ENCODE measurements around the gene LRRC32. TPM values are rescaled to one million over a fixed set of nuclear protein-coding genes. Genes with fewer than 3 reads are reported as not detected.

Gene LRRC32
- total and polyA plus RNA-seq, 4 experiments from 2014 or later: 0.38 to 0.56 (median 0.53) TPM; not detected in 1

DNA sequence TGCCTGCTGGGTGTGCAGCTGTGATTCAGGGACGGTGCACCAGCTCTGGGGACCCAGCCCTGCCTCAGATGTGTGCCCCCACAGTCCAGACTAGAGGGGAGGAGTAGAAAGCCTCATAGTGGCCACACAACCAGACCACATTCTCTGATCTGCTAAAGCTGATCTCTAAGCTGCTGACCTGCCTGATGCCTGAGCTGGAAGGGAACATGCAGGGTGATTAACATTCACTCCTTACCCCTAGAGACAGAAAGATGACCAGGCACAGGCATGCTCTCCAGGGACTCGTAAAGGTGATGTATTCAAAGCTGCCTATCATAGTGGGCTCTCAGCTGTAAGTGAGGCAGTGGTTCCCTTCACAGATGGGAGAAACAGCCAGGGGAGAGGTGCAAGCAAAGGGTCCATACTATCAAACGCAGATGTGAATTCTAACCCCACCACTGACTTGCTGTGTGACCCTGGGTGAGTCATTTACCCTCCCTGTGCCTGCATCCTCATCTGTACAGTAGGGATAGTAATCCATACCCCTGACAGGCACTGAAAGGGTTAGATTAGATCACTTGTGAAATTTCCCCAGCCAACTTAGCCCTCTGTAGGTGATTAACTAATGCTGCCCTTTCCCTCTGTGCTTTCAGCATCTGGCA, 29.0 kb upstream of the LRRC32 start:
- Histone ChIP-seq H3K36me3 (ENCODE audit: insufficient read depth, low read length) (no peaks in the 10 kb centered on the region), H3K9me3 (ENCODE audit: control insufficient read depth in 1 of 2, low read length in 2 of 2) (no peaks in the 10 kb centered on the region), H3K4me1 (ENCODE audit: insufficient read depth, low read length) (no peaks in the 10 kb centered on the region), H3K4me3 (ENCODE audit: low read length in 2 of 2) (no peak overlapping the region), H3K27me3 (ENCODE audit: insufficient read depth, low read length) (no peaks in the 10 kb centered on the region), H3K27ac (ENCODE audit: low read depth, low read length) (no peak overlapping the region)
- Mint-ChIP-seq H3K4me3 (no peak overlapping the region), H3K36me3 (no peaks in the 10 kb centered on the region), H3K27ac (no peak overlapping the region), H3K27me3 (peaks cover 5 to 6% of the 10 kb centered on the region in 2 donors), H3K4me1 (peaks cover 0 to 4% (median 0%) of the 10 kb centered on the region in 4 donors), H3K9me3 (peaks cover 0 to 2% (median 0%) of the 10 kb centered on the region in 8 donors)
- no peak for DNase-seq
- CTCF ChIA-PET (ENCODE audit: partially characterized antibody): interaction anchor here (1.1 kb wide), 1 partner anchor 18 kb away, joined by 3 read pairs; no protein-coding TSS in a partner anchor
- intact Hi-C loops (cut with micrococcal nuclease): no loop called here
- POLR2A ChIA-PET (ENCODE audit: partially characterized antibody): no interaction called here

DNA sequence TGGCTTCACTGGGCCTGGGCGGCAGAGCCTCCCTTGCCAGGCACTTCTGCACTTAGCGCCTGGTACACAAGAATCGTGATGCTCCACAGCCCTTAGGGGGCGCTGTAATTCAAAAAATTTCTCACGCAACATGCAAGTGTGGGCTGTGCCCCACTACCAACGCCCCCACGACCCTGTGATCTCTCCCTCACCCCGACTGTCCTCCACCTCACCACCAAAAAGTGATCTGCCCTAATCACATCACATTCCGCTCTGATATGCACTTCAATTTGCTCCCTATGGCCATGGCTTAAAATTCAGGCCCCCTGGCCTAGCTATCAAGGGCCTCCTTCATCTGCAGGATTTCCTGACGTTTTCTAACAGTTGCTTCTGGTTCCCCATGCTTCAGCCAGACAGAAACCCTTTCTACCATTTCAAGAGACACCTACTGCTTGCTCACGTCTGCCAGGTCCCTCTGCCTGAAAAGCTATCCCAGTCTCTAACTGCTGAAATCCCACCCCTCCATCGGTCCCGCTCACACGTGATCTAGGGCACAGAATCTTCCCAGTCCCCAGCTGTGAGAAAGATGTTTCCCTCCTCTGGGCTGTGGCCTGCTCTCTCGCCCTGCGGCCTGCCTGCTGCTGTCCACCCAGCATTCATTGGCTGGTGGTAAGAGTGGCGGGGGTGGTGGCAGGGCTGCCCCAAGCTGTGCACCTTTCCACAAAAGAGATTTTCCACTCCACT, 27.9 kb upstream of the LRRC32 start:
- no peak for DNase-seq
- Mint-ChIP-seq H3K4me1 (peaks cover 0 to 4% (median 0%) of the 10 kb centered on the region in 4 donors), H3K4me3 (no peak overlapping the region), H3K27ac (no peak overlapping the region), H3K36me3 (no peaks in the 10 kb centered on the region), H3K9me3 (peaks cover 0 to 2% (median 0%) of the 10 kb centered on the region in 8 donors), H3K27me3 (peaks cover 2 to 7% of the 10 kb centered on the region in 2 donors)
- POLR2A ChIA-PET (ENCODE audit: partially characterized antibody): no interaction called here
- CTCF ChIA-PET (ENCODE audit: partially characterized antibody): interaction anchor here (1.1 kb wide), 1 partner anchor 19 kb away, joined by 3 read pairs; no protein-coding TSS in a partner anchor
- Histone ChIP-seq H3K36me3 (ENCODE audit: insufficient read depth, low read length) (no peaks in the 10 kb centered on the region), H3K9me3 (ENCODE audit: control insufficient read depth in 1 of 2, low read length in 2 of 2) (no peaks in the 10 kb centered on the region), H3K27me3 (ENCODE audit: insufficient read depth, low read length) (no peaks in the 10 kb centered on the region), H3K27ac (ENCODE audit: low read depth, low read length) (no peak overlapping the region), H3K4me3 (ENCODE audit: low read length in 2 of 2) (no peak overlapping the region), H3K4me1 (ENCODE audit: insufficient read depth, low read length) (no peaks in the 10 kb centered on the region)
- intact Hi-C loops (cut with micrococcal nuclease): no loop called here

DNA sequence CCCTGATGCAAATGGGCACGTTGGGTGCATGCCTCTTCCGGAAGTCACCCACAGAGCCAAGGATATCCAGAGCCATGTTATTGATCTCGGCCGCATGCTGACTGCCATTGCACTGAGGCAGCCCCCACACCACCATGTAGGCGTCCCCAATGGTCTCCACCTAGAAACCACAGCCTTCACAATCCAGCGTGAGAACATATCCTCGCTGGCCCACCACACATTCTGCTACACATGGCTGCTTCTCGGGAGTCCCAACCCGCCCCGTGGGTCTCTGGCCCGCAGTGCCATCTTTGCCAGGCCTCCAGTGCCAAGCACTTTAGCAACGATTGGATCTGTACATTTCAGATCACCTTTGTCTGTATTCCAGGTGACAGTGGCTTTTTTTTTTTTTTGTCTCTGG, 26.2 kb upstream of the LRRC32 start:
- DNase-seq: no peak
- H3K4me1 Mint-ChIP-seq: peaks cover 0 to 4% (median 0%) of the 10 kb centered on the region in 4 donors
- Histone ChIP-seq H3K9me3 (ENCODE audit: control insufficient read depth in 1 of 2, low read length in 2 of 2) (no peaks in the 10 kb centered on the region), H3K36me3 (ENCODE audit: insufficient read depth, low read length) (no peaks in the 10 kb centered on the region), H3K4me3 (ENCODE audit: low read length in 2 of 2) (no peak overlapping the region), H3K4me1 (ENCODE audit: insufficient read depth, low read length) (no peaks in the 10 kb centered on the region), H3K27me3 (ENCODE audit: insufficient read depth, low read length) (no peaks in the 10 kb centered on the region), H3K27ac (ENCODE audit: low read depth, low read length) (no peak overlapping the region)
- intact Hi-C loops (cut with micrococcal nuclease): no loop called here
- CTCF ChIA-PET (ENCODE audit: partially characterized antibody): no interaction called here
- peaks cover 2 to 9% of the 10 kb centered on the region in 2 donors for H3K27me3 Mint-ChIP-seq
- no peak overlapping the region for H3K4me3 Mint-ChIP-seq
- H3K9me3 Mint-ChIP-seq: peaks cover 0 to 2% (median 0%) of the 10 kb centered on the region in 8 donors
- POLR2A ChIA-PET (ENCODE audit: partially characterized antibody): no interaction called here
- H3K36me3 Mint-ChIP-seq: no peaks in the 10 kb centered on the region
- H3K27ac Mint-ChIP-seq: peak overlapping the region in 1 of 7 donors; percentile 72

GRCh38 chr11:76695771-76696170, 25.2 kb upstream of the LRRC32 start:
- Histone ChIP-seq H3K27me3 (ENCODE audit: insufficient read depth, low read length) (no peaks in the 10 kb centered on the region), H3K27ac (ENCODE audit: low read depth, low read length) (no peak overlapping the region), H3K4me3 (ENCODE audit: low read length in 2 of 2) (no peak overlapping the region), H3K4me1 (ENCODE audit: insufficient read depth, low read length) (no peaks in the 10 kb centered on the region), H3K9me3 (ENCODE audit: control insufficient read depth in 1 of 2, low read length in 2 of 2) (no peaks in the 10 kb centered on the region), H3K36me3 (ENCODE audit: insufficient read depth, low read length) (no peaks in the 10 kb centered on the region)
- no peak for DNase-seq
- CTCF ChIA-PET (ENCODE audit: partially characterized antibody): interaction anchor here (1.6 kb wide), 1 partner anchor 26 kb away, joined by 4 read pairs; no protein-coding TSS in a partner anchor
- no peaks in the 10 kb centered on the region for H3K36me3 Mint-ChIP-seq
- H3K9me3 Mint-ChIP-seq: peaks cover 0 to 2% (median 0%) of the 10 kb centered on the region in 8 donors
- H3K27ac Mint-ChIP-seq: no peak overlapping the region
- H3K4me1 Mint-ChIP-seq: peaks cover 0 to 4% (median 0%) of the 10 kb centered on the region in 4 donors
- intact Hi-C loops (cut with micrococcal nuclease): no loop called here
- peaks cover 2 to 9% of the 10 kb centered on the region in 2 donors for H3K27me3 Mint-ChIP-seq
- POLR2A ChIA-PET (ENCODE audit: partially characterized antibody): no interaction called here
- H3K4me3 Mint-ChIP-seq: no peak overlapping the region

GRCh38 chr11:76695133-76695532, 24.6 kb upstream of the LRRC32 start:
- no peak overlapping the region for H3K4me3 ChIP-seq (ENCODE audit: low read length in 2 of 2)
- ChIA-PET CTCF (ENCODE audit: partially characterized antibody) (interaction anchor here (1.6 kb wide), 1 partner anchor 27 kb away, joined by 4 read pairs; no protein-coding TSS in a partner anchor), POLR2A (ENCODE audit: partially characterized antibody) (no interaction called here)
- H3K27ac ChIP-seq (ENCODE audit: low read depth, low read length): no peak overlapping the region
- no peaks in the 10 kb centered on the region for H3K9me3 ChIP-seq (ENCODE audit: control insufficient read depth in 1 of 2, low read length in 2 of 2)
- intact Hi-C loops (cut with micrococcal nuclease): no loop called here
- H3K9me3 Mint-ChIP-seq: peaks cover 0 to 2% (median 0%) of the 10 kb centered on the region in 8 donors
- H3K36me3 Mint-ChIP-seq: no peaks in the 10 kb centered on the region
- H3K4me1 Mint-ChIP-seq: peaks cover 0 to 4% (median 0%) of the 10 kb centered on the region in 4 donors
- DNase-seq: no peak
- H3K27me3 ChIP-seq (ENCODE audit: insufficient read depth, low read length): no peaks in the 10 kb centered on the region
- H3K27me3 Mint-ChIP-seq: peaks cover 2 to 9% of the 10 kb centered on the region in 2 donors
- no peaks in the 10 kb centered on the region for H3K36me3 ChIP-seq (ENCODE audit: insufficient read depth, low read length)
- H3K27ac Mint-ChIP-seq: no peak overlapping the region
- no peak overlapping the region for H3K4me3 Mint-ChIP-seq
- no peaks in the 10 kb centered on the region for H3K4me1 ChIP-seq (ENCODE audit: insufficient read depth, low read length)

- H3K4me1 Mint-ChIP-seq: peaks cover 0 to 4% (median 0%) of the 10 kb centered on the region in 4 donors
- CTCF ChIA-PET (ENCODE audit: partially characterized antibody): interaction anchor here (1.6 kb wide), 1 partner anchor 27 kb away, joined by 4 read pairs; no protein-coding TSS in a partner anchor
- H3K4me3 ChIP-seq (ENCODE audit: low read length in 2 of 2): no peak overlapping the region
- no peak for DNase-seq
- peaks cover 1 to 9% of the 10 kb centered on the region in 2 donors for H3K27me3 Mint-ChIP-seq
- peaks cover 0 to 2% (median 0%) of the 10 kb centered on the region in 8 donors for H3K9me3 Mint-ChIP-seq
- H3K27ac ChIP-seq (ENCODE audit: low read depth, low read length): no peak overlapping the region
- no peaks in the 10 kb centered on the region for H3K9me3 ChIP-seq (ENCODE audit: control insufficient read depth in 1 of 2, low read length in 2 of 2)
- no peaks in the 10 kb centered on the region for H3K36me3 ChIP-seq (ENCODE audit: insufficient read depth, low read length)
- no peak overlapping the region for H3K4me3 Mint-ChIP-seq
- H3K27me3 ChIP-seq (ENCODE audit: insufficient read depth, low read length): no peaks in the 10 kb centered on the region
- intact Hi-C loops (cut with micrococcal nuclease): no loop called here
- H3K4me1 ChIP-seq (ENCODE audit: insufficient read depth, low read length): no peaks in the 10 kb centered on the region
- H3K27ac Mint-ChIP-seq: no peak overlapping the region
- POLR2A ChIA-PET (ENCODE audit: partially characterized antibody): no interaction called here
- no peaks in the 10 kb centered on the region for H3K36me3 Mint-ChIP-seq
Observed at GRCh38 chr11:76694664-76695063, 24.1 kb upstream of the LRRC32 start.

- H3K27ac Mint-ChIP-seq: no peak overlapping the region
- Histone ChIP-seq H3K27me3 (ENCODE audit: insufficient read depth, low read length) (no peaks in the 10 kb centered on the region), H3K4me1 (ENCODE audit: insufficient read depth, low read length) (no peaks in the 10 kb centered on the region), H3K36me3 (ENCODE audit: insufficient read depth, low read length) (no peaks in the 10 kb centered on the region), H3K27ac (ENCODE audit: low read depth, low read length) (no peak overlapping the region), H3K4me3 (ENCODE audit: low read length in 2 of 2) (no peak overlapping the region), H3K9me3 (ENCODE audit: control insufficient read depth in 1 of 2, low read length in 2 of 2) (no peaks in the 10 kb centered on the region)
- ChIA-PET CTCF (ENCODE audit: partially characterized antibody) (no interaction called here), POLR2A (ENCODE audit: partially characterized antibody) (no interaction called here)
- no peak overlapping the region for H3K4me3 Mint-ChIP-seq
- H3K36me3 Mint-ChIP-seq: no peaks in the 10 kb centered on the region
- H3K9me3 Mint-ChIP-seq: peaks cover 0 to 2% (median 0%) of the 10 kb centered on the region in 8 donors
- intact Hi-C loops (cut with micrococcal nuclease): no loop called here
- no peak for DNase-seq
- peaks cover 3 to 12% of the 10 kb centered on the region in 2 donors for H3K27me3 Mint-ChIP-seq
- H3K4me1 Mint-ChIP-seq: peaks cover 0 to 4% (median 0%) of the 10 kb centered on the region in 4 donors
Observed at GRCh38 chr11:76693806-76694205, 23.3 kb upstream of the LRRC32 start.

Data from CD4-positive, alpha-beta memory T cell (primary cell).